GM23248 (cell line): Measurements from ENCODE around the gene KLKB1. TPM values are rescaled to one million over a fixed set of nuclear protein-coding genes. Genes with fewer than 3 reads are reported as not detected.

Experiments used
- DNase-seq: peaks from one replicate; pipeline ENCODE4 v3.0.0-alpha.2; 2015
- H2AFZ ChIP-seq: fragments of 200-600 bp; sonication (generic); 2 replicates; pipeline ENCODE4 v1.6.1; 2016; ENCODE audit warnings: antibody characterized with exemption
- H3F3A ChIP-seq: fragments of 200-600 bp; sonication (generic); 2 replicates; pipeline ENCODE4 v1.6.1; 2016; ENCODE audit warnings: mild to moderate bottlenecking, antibody characterized with exemption, mixed run types; ENCODE audit not compliant: insufficient read depth
- H3K27ac ChIP-seq: fragments of 200-600 bp; sonication (generic); 2 replicates; pipeline ENCODE4 v1.5.1; 2016; ENCODE audit warnings: mild to moderate bottlenecking
- H3K27me3 ChIP-seq: fragments of 200-600 bp; sonication (generic); replicated peaks from 2 replicates; pipeline ENCODE4 v1.6.1; 2016; ENCODE audit warnings: mild to moderate bottlenecking; ENCODE audit not compliant: insufficient read depth
- H3K36me3 ChIP-seq: fragments of 200-600 bp; sonication (generic); 2 replicates; pipeline ENCODE4 v1.6.1; 2016; ENCODE audit warnings: low read depth, mild to moderate bottlenecking
- H3K4me1 ChIP-seq: fragments of 200-600 bp; sonication (generic); 2 replicates; pipeline ENCODE4 v1.6.1; 2016; ENCODE audit warnings: mild to moderate bottlenecking; ENCODE audit not compliant: insufficient read depth
- H3K4me2 ChIP-seq: fragments of 200-600 bp; sonication (generic); one replicate; pipeline ENCODE4 v1.6.1; 2016; ENCODE audit warnings: mild to moderate bottlenecking; ENCODE audit not compliant: unreplicated experiment
- H3K4me3 ChIP-seq: fragments of 200-600 bp; sonication (generic); 2 replicates; pipeline ENCODE4 v1.5.1; 2016; ENCODE audit warnings: mild to moderate bottlenecking
- H3K79me2 ChIP-seq: fragments of 200-600 bp; sonication (generic); 2 replicates; pipeline ENCODE4 v1.6.1; 2016; ENCODE audit warnings: mild to moderate bottlenecking; ENCODE audit not compliant: insufficient read depth
- H3K9ac ChIP-seq: fragments of 200-600 bp; sonication (generic); 2 replicates; pipeline ENCODE4 v1.6.1; 2016; ENCODE audit warnings: mild to moderate bottlenecking
- H3K9me2 ChIP-seq: fragments of 200-600 bp; sonication (generic); 2 replicates; pipeline ENCODE4 v1.6.1; 2016; ENCODE audit warnings: mixed run types, mild to moderate bottlenecking, moderate library complexity; ENCODE audit not compliant: insufficient read depth
- H3K9me3 ChIP-seq: fragments of 200-600 bp; sonication (generic); one replicate; pipeline ENCODE4 v1.6.1; 2017; ENCODE audit warnings: low read depth
- H4K20me1 ChIP-seq: fragments of 200-600 bp; sonication (generic); 2 replicates; pipeline ENCODE4 v1.6.0; 2016; ENCODE audit not compliant: insufficient read depth
- EZH2 ChIP-seq: fragments of 200-600 bp; sonication (generic); IDR thresholded peaks from 2 replicates; pipeline ENCODE4 v1.6.1; 2018; ENCODE audit warnings: antibody characterized with exemption, mild to moderate bottlenecking; ENCODE audit not compliant: insufficient read depth, poor library complexity, severe bottlenecking
- EZH2phosphoT487 ChIP-seq: fragments of 200-600 bp; sonication (generic); IDR thresholded peaks from 2 replicates; pipeline ENCODE4 v1.6.1; 2018; ENCODE audit warnings: antibody characterized with exemption, moderate library complexity, mild to moderate bottlenecking, low read depth; ENCODE audit not compliant: insufficient read depth
- WGBS, 2 experiments: methylation state at CpG; one replicate each; pipeline ENCODE4 v1.1.6; 2015 to 2017; ENCODE audit warnings: low lambda C conversion rate in 2 of 2, low coverage in 1 of 2; ENCODE audit errors: missing lambda C conversion rate in 2 of 2; 5-methylcytosine and 5-hydroxymethylcytosine counted together
- in situ Hi-C: fragments of 300-500 bp; cut with MboI; formaldehyde crosslinking; loops from 2 replicates; pipeline ENCODE4 v1.15.0; 2020
- polyA plus RNA-seq: library from polyadenylated mRNA; unstranded; fragments of >200 nt; fragmentation: Nextera tagmentation; extraction: Ambion mirVana; gene quantifications from 2 replicates; pipeline ENCODE4 v1.2.1, GENCODE V29; 2016
- total RNA-seq: library from RNA; depleted of rRNA; stranded (reverse); fragments of >200 nt; shearing (Covaris generic); gene quantifications from 2 replicates; pipeline ENCODE4 v1.2.3, GENCODE V29; 2014

The KLKB1 gene
- total and polyA plus RNA-seq, 2 experiments from 2014 or later: not detected

- H3K79me2 ChIP-seq: no peaks in the 10 kb centered on the region
- no peaks in the 10 kb centered on the region for H3F3A ChIP-seq
- no peak overlapping the region for H3K9ac ChIP-seq
- H3K36me3 ChIP-seq: no peaks in the 10 kb centered on the region
- H4K20me1 ChIP-seq: no peaks in the 10 kb centered on the region
- H3K9me2 ChIP-seq: no peaks in the 10 kb centered on the region
- H3K4me3 ChIP-seq: no peak overlapping the region
- no peak overlapping the region for H3K4me2 ChIP-seq
- 46 to 47% methylated on average over 3 of the region's 3 CpGs for WGBS, 2 experiments
- H3K27ac ChIP-seq: no peak overlapping the region
- DNase-seq: no peak
- H3K9me3 ChIP-seq: no peaks in the 10 kb centered on the region
- no peaks in the 10 kb centered on the region for H3K4me1 ChIP-seq
- in situ Hi-C loops: no loop called here
- TF ChIP-seq EZH2phosphoT487 (no peak), EZH2 (no peak)
- H3K27me3 ChIP-seq: no peaks in the 10 kb centered on the region
- H2AFZ ChIP-seq: no peak overlapping the region
Observed at GRCh38 chr4:186226521-186227189, 652 bp upstream of the KLKB1 start.

GRCh38 chr4:186227744-186228513 is 622 bp downstream of the KLKB1 start:
- Histone ChIP-seq H4K20me1 (no peaks in the 10 kb centered on the region), H3K4me2 (no peak overlapping the region), H3K27me3 (no peaks in the 10 kb centered on the region), H3K4me1 (no peaks in the 10 kb centered on the region), H2AFZ (no peak overlapping the region), H3K36me3 (no peaks in the 10 kb centered on the region), H3K9me2 (no peaks in the 10 kb centered on the region), H3K9ac (no peak overlapping the region), H3F3A (no peaks in the 10 kb centered on the region), H3K79me2 (no peaks in the 10 kb centered on the region), H3K9me3 (no peaks in the 10 kb centered on the region), H3K27ac (no peak overlapping the region), H3K4me3 (no peak overlapping the region)
- TF ChIP-seq EZH2 (no peak), EZH2phosphoT487 (no peak)
- in situ Hi-C loops: no loop called here
- 0 to 4% methylated on average over 2 of the region's 2 CpGs for WGBS, 2 experiments
- DNase-seq: no peak

DNA sequence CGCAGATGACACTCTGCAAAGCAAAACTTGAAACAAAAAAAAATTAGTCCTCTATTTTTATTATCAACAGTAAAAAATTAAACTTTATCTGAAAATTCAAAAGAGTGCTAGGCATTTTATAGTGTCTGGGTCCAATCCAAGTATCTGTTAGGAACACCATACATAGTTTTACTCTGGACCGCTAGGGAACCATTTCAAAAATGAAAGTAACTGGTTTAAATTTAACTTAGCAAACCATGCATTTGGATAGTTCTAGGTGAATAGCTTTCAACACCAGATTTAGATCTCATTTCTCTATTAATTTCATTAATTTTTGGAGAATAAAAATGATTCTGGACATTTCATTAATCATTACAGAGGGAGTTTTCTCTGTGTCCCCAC is 1.2 kb downstream of the KLKB1 start:
- no peaks in the 10 kb centered on the region for H4K20me1 ChIP-seq
- DNase-seq: no peak

DNA sequence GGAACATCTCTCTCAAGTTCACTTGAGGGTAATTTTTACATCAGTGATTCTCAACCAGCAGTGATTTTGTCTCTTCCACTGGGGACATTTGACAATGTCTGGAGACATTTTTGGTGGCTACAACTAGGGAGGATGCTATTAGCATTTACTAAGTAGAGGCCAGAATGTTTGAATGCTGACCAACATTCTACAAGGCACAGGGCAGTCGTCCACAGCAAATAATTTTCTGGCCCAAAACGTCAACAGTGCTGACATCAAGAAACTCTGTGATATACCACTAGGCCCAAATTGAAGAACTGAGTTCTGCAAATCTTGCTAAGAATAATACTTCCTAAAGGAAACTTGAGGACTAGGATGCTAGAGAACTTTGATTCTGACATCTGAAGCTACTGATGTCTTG is 7.1 kb downstream of the KLKB1 start:
- no peaks in the 10 kb centered on the region for H3K79me2 ChIP-seq
- no peaks in the 10 kb centered on the region for H3K4me1 ChIP-seq
- no peak overlapping the region for H2AFZ ChIP-seq
- WGBS, 2 experiments: 3 to 5% methylated on average over 2 of the region's 2 CpGs
- no peaks in the 10 kb centered on the region for H3K27me3 ChIP-seq
- TF ChIP-seq EZH2phosphoT487: no peak
- no peaks in the 10 kb centered on the region for H3F3A ChIP-seq
- no peaks in the 10 kb centered on the region for H3K9me2 ChIP-seq
- in situ Hi-C loops: no loop called here
- H3K9me3 ChIP-seq: no peaks in the 10 kb centered on the region
- H3K4me3 ChIP-seq: no peak overlapping the region
- no peaks in the 10 kb centered on the region for H3K36me3 ChIP-seq
- H3K27ac ChIP-seq: no peak overlapping the region
- no peaks in the 10 kb centered on the region for H4K20me1 ChIP-seq
- H3K9ac ChIP-seq: no peak overlapping the region
- DNase-seq: no peak
- H3K4me2 ChIP-seq: no peak overlapping the region

More for the DNA sequence above, 1.2 kb downstream of the KLKB1 start:
- Histone ChIP-seq H3K27ac (no peak overlapping the region), H3K9ac (no peak overlapping the region), H3K4me2 (no peak overlapping the region), H3K4me3 (no peak overlapping the region), H3F3A (no peaks in the 10 kb centered on the region), H3K79me2 (no peaks in the 10 kb centered on the region), H3K27me3 (no peaks in the 10 kb centered on the region), H3K36me3 (no peaks in the 10 kb centered on the region), H3K4me1 (no peaks in the 10 kb centered on the region), H3K9me2 (no peaks in the 10 kb centered on the region), H2AFZ (no peak overlapping the region), H3K9me3 (no peaks in the 10 kb centered on the region)
- TF ChIP-seq EZH2phosphoT487 (no peak), EZH2 (no peak)
- in situ Hi-C loops: no loop called here
- WGBS, 2 experiments: 66 to 76% methylated on average over 2 of the region's 2 CpGs
